A673 (cell line): Measurements from ENCODE around the gene CATSPERZ. TPM values are rescaled to one million over a fixed set of nuclear protein-coding genes. Genes with fewer than 3 reads are reported as not detected.

Experiments used
- BruUV-seq: library from RNA; stranded (reverse); fragments of 400-500 nt; replicated peaks from 2 replicates; lab custom pipeline; 2021; lab: Mats Ljungman, UMichigan
- CTCF ChIA-PET: fragments of 300-600 bp; sonication (Branson Sonifier 250); formaldehyde crosslinking; loops from one replicate; lab custom pipeline; 2022; ENCODE audit warnings: antibody characterized with exemption; lab: Charles Lee
- POLR2A ChIA-PET: fragments of 300-600 bp; sonication (Branson Sonifier 250); formaldehyde crosslinking; loops from one replicate; lab custom pipeline; 2022; ENCODE audit warnings: antibody characterized with exemption; ENCODE audit not compliant: low non-redundant PET; lab: Charles Lee
- DNase-seq: peaks from one replicate; pipeline ENCODE4 v3.0.0-alpha.2; 2015; ENCODE audit warnings: low spot score
- H3K27ac ChIP-seq: fragments of 200-600 bp; sonication (generic); 2 replicates; pipeline ENCODE4 v1.5.1; 2016; ENCODE audit warnings: mixed run types, low read depth, mild to moderate bottlenecking, mixed read lengths, antibody characterized with exemption, low read length; ENCODE audit not compliant: poor library complexity, severe bottlenecking
- H3K27me3 ChIP-seq: fragments of 200-600 bp; sonication (generic); replicated peaks from 2 replicates; pipeline ENCODE4 v1.6.1; 2017; ENCODE audit warnings: mixed run types, low read depth, mild to moderate bottlenecking, mixed read lengths, antibody characterized with exemption, low read length; ENCODE audit not compliant: insufficient read depth, poor library complexity
- H3K36me3 ChIP-seq: fragments of 200-600 bp; sonication (generic); 2 replicates; pipeline ENCODE4 v1.6.1; 2016; ENCODE audit warnings: mixed run types, mild to moderate bottlenecking, mixed read lengths, antibody characterized with exemption, low read length; ENCODE audit not compliant: insufficient read depth, poor library complexity, severe bottlenecking
- H3K4me1 ChIP-seq: fragments of 200-600 bp; sonication (generic); 2 replicates; pipeline ENCODE4 v1.6.1; 2017; ENCODE audit warnings: mixed run types, mild to moderate bottlenecking, mixed read lengths, antibody characterized with exemption, low read length; ENCODE audit not compliant: insufficient read depth, poor library complexity, severe bottlenecking
- H3K4me3 ChIP-seq: fragments of 200-600 bp; sonication (generic); 2 replicates; pipeline ENCODE4 v1.5.1; 2016; ENCODE audit warnings: low read depth, mixed run types, mild to moderate bottlenecking, mixed read lengths, low read length; ENCODE audit not compliant: poor library complexity, severe bottlenecking
- H3K9me3 ChIP-seq: fragments of 200-600 bp; sonication (generic); 2 replicates; pipeline ENCODE4 v1.6.1; 2016; ENCODE audit warnings: mixed run types, low read depth, mild to moderate bottlenecking, mixed read lengths, antibody characterized with exemption, low read length; ENCODE audit not compliant: poor library complexity, severe bottlenecking
- EZH2 ChIP-seq: fragments of 200-600 bp; sonication (generic); IDR thresholded peaks from 2 replicates; pipeline ENCODE4 v1.6.1; 2017; ENCODE audit warnings: borderline replicate concordance, low read depth, mild to moderate bottlenecking, mixed read lengths, antibody characterized with exemption, low read length; ENCODE audit not compliant: poor library complexity, severe bottlenecking
- intact Hi-C: fragments of 100-400 bp; cut with micrococcal nuclease; formaldehyde crosslinking; loops from one replicate; pipeline ENCODE4 v1.10.0; 2022; ENCODE audit not compliant: unreplicated experiment
- total RNA-seq: library from RNA; stranded (reverse); gene quantifications from 2 replicates; pipeline ENCODE4 v1.2.3, GENCODE V29; 2021
- TF ChIP-seq, protein P1 (sequence below): fragments of 300-800, 200-600 bp; sonication (generic); conservative IDR thresholded peaks from 2 replicates; pipeline ENCODE4 v1.5.1; 2017; ENCODE audit warnings: low read depth, mild to moderate bottlenecking, antibody characterized with exemption, low read length, moderate library complexity, mixed read lengths

CATSPERZ gene
- total RNA-seq, 1 experiment from 2014 or later, result not detected

DNA sequence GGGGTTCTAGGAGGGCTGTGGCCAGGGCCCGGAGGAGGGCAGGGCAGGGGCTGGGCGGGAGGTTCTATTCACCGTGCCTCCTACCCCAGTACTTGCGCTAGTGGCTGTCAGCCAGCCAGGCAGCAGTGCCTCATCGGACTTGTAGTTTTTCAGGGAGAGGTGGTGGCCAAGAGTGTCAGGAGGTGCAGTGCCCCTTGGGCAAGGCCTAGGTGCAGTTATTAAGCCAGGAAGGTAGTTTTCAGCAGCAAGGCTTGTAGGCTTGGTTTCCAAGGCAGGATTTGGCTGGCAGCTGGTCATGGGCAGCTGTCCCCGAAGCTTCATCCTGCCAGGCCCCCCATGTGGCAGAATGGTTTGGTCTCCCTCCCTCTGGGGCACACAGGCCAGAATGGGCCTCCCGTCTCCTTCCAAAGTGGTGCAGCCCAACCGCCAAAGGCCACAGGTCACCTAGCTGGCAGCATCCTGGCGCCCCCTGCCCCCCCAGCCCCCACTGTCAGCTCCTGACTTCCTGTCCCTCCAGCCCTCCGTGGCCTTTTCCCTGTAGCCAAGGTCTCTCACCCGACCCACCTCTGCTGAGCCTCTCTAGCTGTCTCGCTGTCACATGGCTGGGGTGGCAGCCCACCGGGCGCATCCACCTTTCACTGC is 48.3 kb downstream of the CATSPERZ start:
- Histone ChIP-seq H3K27me3 (no peaks in the 10 kb centered on the region), H3K4me3 (no peak overlapping the region), H3K27ac (no peak overlapping the region), H3K9me3 (no peaks in the 10 kb centered on the region), H3K36me3 (no peaks in the 10 kb centered on the region), H3K4me1 (no peaks in the 10 kb centered on the region)
- CTCF ChIA-PET, result no interaction called here
- TF ChIP-seq, protein P1, sequence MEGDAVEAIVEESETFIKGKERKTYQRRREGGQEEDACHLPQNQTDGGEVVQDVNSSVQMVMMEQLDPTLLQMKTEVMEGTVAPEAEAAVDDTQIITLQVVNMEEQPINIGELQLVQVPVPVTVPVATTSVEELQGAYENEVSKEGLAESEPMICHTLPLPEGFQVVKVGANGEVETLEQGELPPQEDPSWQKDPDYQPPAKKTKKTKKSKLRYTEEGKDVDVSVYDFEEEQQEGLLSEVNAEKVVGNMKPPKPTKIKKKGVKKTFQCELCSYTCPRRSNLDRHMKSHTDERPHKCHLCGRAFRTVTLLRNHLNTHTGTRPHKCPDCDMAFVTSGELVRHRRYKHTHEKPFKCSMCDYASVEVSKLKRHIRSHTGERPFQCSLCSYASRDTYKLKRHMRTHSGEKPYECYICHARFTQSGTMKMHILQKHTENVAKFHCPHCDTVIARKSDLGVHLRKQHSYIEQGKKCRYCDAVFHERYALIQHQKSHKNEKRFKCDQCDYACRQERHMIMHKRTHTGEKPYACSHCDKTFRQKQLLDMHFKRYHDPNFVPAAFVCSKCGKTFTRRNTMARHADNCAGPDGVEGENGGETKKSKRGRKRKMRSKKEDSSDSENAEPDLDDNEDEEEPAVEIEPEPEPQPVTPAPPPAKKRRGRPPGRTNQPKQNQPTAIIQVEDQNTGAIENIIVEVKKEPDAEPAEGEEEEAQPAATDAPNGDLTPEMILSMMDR, result no peak
- TF ChIP-seq EZH2, result no peak
- DNase-seq, result no peak
- BruUV-seq, result no TSS peak
- POLR2A ChIA-PET, result interaction anchor here (0.6 to 0.7 kb wide), 3 partner anchors 92 to 1457 kb away, joined by 4 to 6 read pairs (median 5); no protein-coding TSS in a partner anchor
- intact Hi-C loops, result no loop called here

DNA sequence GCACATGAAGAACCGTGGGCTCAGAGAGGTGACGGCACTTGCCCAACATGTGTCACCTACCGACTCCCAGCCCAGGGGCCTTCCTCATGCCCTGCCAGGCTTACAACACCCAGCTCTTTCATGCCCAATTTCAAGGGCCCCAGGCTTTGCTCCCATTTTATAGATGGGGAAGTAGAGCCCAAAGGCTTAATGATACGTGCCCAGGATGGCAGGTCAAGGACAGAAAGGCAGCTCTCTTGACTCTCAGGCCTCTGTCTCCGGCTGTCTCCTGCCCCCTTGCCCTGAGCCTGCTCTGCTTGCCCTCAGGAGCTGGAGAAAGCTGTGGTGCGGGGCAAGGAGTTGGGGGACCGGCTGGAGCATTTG is 48.8 kb downstream of the CATSPERZ start:
- CTCF ChIA-PET, result no interaction called here
- no peak for DNase-seq
- POLR2A ChIA-PET, result interaction anchor here (0.6 kb wide), 2 partner anchors 385 to 1458 kb away, joined by 5 to 6 read pairs; no protein-coding TSS in a partner anchor
- H3K4me3 ChIP-seq, result no peak overlapping the region
- H3K36me3 ChIP-seq, result no peaks in the 10 kb centered on the region
- H3K9me3 ChIP-seq, result no peaks in the 10 kb centered on the region
- no peaks in the 10 kb centered on the region for H3K4me1 ChIP-seq
- no TSS peak for BruUV-seq
- intact Hi-C loops, result no loop called here
- no peak overlapping the region for H3K27ac ChIP-seq
- TF ChIP-seq, protein P1, result no peak
- no peak for TF ChIP-seq EZH2
- H3K27me3 ChIP-seq, result no peaks in the 10 kb centered on the region

DNA sequence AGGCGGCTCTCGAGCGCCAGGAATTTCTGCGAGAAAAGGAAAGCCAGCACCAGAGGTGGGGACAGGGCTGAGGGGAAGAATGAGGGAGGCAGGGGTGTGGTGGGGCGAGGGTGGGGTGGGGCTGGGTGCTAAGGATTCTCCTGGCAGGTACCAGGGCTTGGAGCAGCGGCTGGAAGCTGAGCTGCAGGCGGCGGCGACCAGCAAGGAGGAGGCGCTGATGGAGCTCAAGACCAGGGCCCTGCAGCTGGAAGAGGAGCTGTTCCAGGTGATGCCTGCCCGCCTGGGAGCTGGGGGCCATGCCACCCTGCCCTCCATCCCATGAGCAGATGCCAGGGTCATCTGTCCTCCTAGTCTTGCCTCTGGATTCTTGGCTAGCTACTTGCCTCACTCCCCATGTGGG is 49.2 kb downstream of the CATSPERZ start:
- intact Hi-C loops, result no loop called here

More for the DNA sequence above, 49.2 kb downstream of the CATSPERZ start:
- Histone ChIP-seq H3K4me3 (no peak overlapping the region), H3K9me3 (no peaks in the 10 kb centered on the region), H3K27me3 (no peaks in the 10 kb centered on the region), H3K4me1 (no peaks in the 10 kb centered on the region), H3K36me3 (no peaks in the 10 kb centered on the region), H3K27ac (no peak overlapping the region)
- no peak for TF ChIP-seq EZH2
- POLR2A ChIA-PET, result no interaction called here
- BruUV-seq, result no TSS peak
- CTCF ChIA-PET, result no interaction called here
- no peak for DNase-seq
